ENCODE measurements around the gene RIT2. TPM values are rescaled to one million over a fixed set of nuclear protein-coding genes. Genes with fewer than 3 reads are reported as not detected.

Gene RIT2
- total RNA-seq, 4 donors from 2014 or later = not detected

- no peaks in the 10 kb centered on the region for H3K9me3 ChIP-seq
- no peak for DNase-seq (ENCODE audit: low spot score in 2 of 2)
- no peaks in the 10 kb centered on the region for H3K4me1 ChIP-seq
- WGBS = 56% methylated on average over 4 of the region's 4 CpGs
- no peak overlapping the region for H3K27ac ChIP-seq
- no peaks in the 10 kb centered on the region for H3K36me3 ChIP-seq
- H3K4me3 ChIP-seq = no peak overlapping the region
- TF ChIP-seq CTCF (IDR thresholded peaks at IDR 0.05) (no peak), POLR2AphosphoS5 (IDR thresholded peaks at IDR 0.05) (no peak), EP300 (IDR thresholded peaks at IDR 0.05) (no peak), POLR2A (IDR thresholded peaks at IDR 0.05) (no peak)
- no peaks in the 10 kb centered on the region for H3K27me3 ChIP-seq
Observed at GRCh38 chr18:42977982-42978637, 137.4 kb downstream of the RIT2 start.

- Histone ChIP-seq H3K36me3 (no peaks in the 10 kb centered on the region), H3K27ac (no peak overlapping the region), H3K27me3 (no peaks in the 10 kb centered on the region), H3K9me3 (no peaks in the 10 kb centered on the region), H3K4me3 (no peak overlapping the region), H3K4me1 (no peaks in the 10 kb centered on the region)
- TF ChIP-seq POLR2A (IDR thresholded peaks at IDR 0.05) (no peak), CTCF (IDR thresholded peaks at IDR 0.05) (no peak), POLR2AphosphoS5 (IDR thresholded peaks at IDR 0.05) (no peak), EP300 (IDR thresholded peaks at IDR 0.05) (no peak)
- 45% methylated on average over 3 of the region's 3 CpGs for WGBS
- no peak for DNase-seq (ENCODE audit: low spot score in 2 of 2)
Observed at GRCh38 chr18:42976869-42977590, 138.5 kb downstream of the RIT2 start.

- H3K4me3 ChIP-seq = no peak overlapping the region
- DNase-seq (ENCODE audit: low spot score in 2 of 2) = no peak
- 70% methylated on average over 2 of the region's 2 CpGs for WGBS
Observed at GRCh38 chr18:42969366-42969765, 146.1 kb downstream of the RIT2 start.

GRCh38 chr18:42961298-42961697 is 154.2 kb downstream of the RIT2 start:
- Histone ChIP-seq H3K27ac (no peak overlapping the region), H3K4me3 (no peak overlapping the region), H3K9me3 (no peaks in the 10 kb centered on the region), H3K27me3 (no peaks in the 10 kb centered on the region), H3K4me1 (no peaks in the 10 kb centered on the region), H3K36me3 (no peaks in the 10 kb centered on the region)
- 90% methylated on average over 3 of the region's 3 CpGs for WGBS
- DNase-seq (ENCODE audit: low spot score in 2 of 2) = no peak
- TF ChIP-seq POLR2AphosphoS5 (IDR thresholded peaks at IDR 0.05) (no peak), EP300 (IDR thresholded peaks at IDR 0.05) (no peak), CTCF (IDR thresholded peaks at IDR 0.05) (no peak), POLR2A (IDR thresholded peaks at IDR 0.05) (no peak)

More at GRCh38 chr18:42969366-42969765, 146.1 kb downstream of the RIT2 start:
- Histone ChIP-seq H3K36me3 (no peaks in the 10 kb centered on the region), H3K4me1 (no peaks in the 10 kb centered on the region), H3K27me3 (no peaks in the 10 kb centered on the region), H3K9me3 (no peaks in the 10 kb centered on the region), H3K27ac (no peak overlapping the region)
- TF ChIP-seq CTCF (IDR thresholded peaks at IDR 0.05) = no peak
- no peak for TF ChIP-seq POLR2A (IDR thresholded peaks at IDR 0.05)
- no peak for TF ChIP-seq POLR2AphosphoS5 (IDR thresholded peaks at IDR 0.05)
- TF ChIP-seq EP300 (IDR thresholded peaks at IDR 0.05) = no peak

- Histone ChIP-seq H3K4me1 (no peaks in the 10 kb centered on the region), H3K27me3 (no peaks in the 10 kb centered on the region), H3K9me3 (no peaks in the 10 kb centered on the region), H3K27ac (no peak overlapping the region), H3K4me3 (no peak overlapping the region), H3K36me3 (no peaks in the 10 kb centered on the region)
- no peak for DNase-seq (ENCODE audit: low spot score in 2 of 2)
- no peak for TF ChIP-seq POLR2AphosphoS5 (IDR thresholded peaks at IDR 0.05)
- no peak for TF ChIP-seq CTCF (IDR thresholded peaks at IDR 0.05)
- TF ChIP-seq POLR2A (IDR thresholded peaks at IDR 0.05) = no peak
- no peak for TF ChIP-seq EP300 (IDR thresholded peaks at IDR 0.05)
- WGBS = 61% methylated on average over 2 of the region's 2 CpGs
Observed at GRCh38 chr18:42959528-42959927, 156.0 kb downstream of the RIT2 start.
